Measurements from ENCODE around the gene GALNT10. TPM values are rescaled to one million over a fixed set of nuclear protein-coding genes. Genes with fewer than 3 reads are reported as not detected.

GALNT10 gene
- total and polyA plus RNA-seq, 2 experiments from 2014 or later, result 43.0 to 45.9 TPM

GRCh38 chr5:154217462-154217861 lies 26.9 kb downstream of the GALNT10 start:
- H3K9me3 ChIP-seq (ENCODE audit: low read depth), result no peaks in the 10 kb centered on the region
- no peaks in the 10 kb centered on the region for H3K79me2 ChIP-seq
- no peaks in the 10 kb centered on the region for H3K9me2 ChIP-seq (replicated peaks; ENCODE audit: insufficient read depth)
- H4K20me1 ChIP-seq (ENCODE audit: insufficient read depth, poor library complexity, severe bottlenecking), result no peaks in the 10 kb centered on the region
- no peak for DNase-seq (ENCODE audit: low spot score)
- TF ChIP-seq EZH2 (IDR thresholded peaks at IDR 0.05; ENCODE audit: borderline replicate concordance) (no peak), CTCF (IDR thresholded peaks at IDR 0.05; ENCODE audit: poor library complexity) (no peak), EZH2phosphoT487 (IDR thresholded peaks at IDR 0.05; ENCODE audit: low read depth, severe bottlenecking, unreplicated experiment) (no peak)
- 89% methylated on average over 4 of the region's 4 CpGs for WGBS (ENCODE audit: low lambda C conversion rate, missing lambda C conversion rate)
- peaks cover 9% of the 10 kb centered on the region for H3K4me1 ChIP-seq (ENCODE audit: insufficient read depth)
- H3K4me3 ChIP-seq, result no peak overlapping the region
- no peak overlapping the region for H2AFZ ChIP-seq
- no peaks in the 10 kb centered on the region for H3K36me3 ChIP-seq (replicated peaks; ENCODE audit: insufficient read depth, low read depth)
- H3K27me3 ChIP-seq, result no peaks in the 10 kb centered on the region
- no peak overlapping the region for H3K4me2 ChIP-seq
- no peak overlapping the region for H3K27ac ChIP-seq

- Histone ChIP-seq H3K9me2 (replicated peaks; ENCODE audit: insufficient read depth) (no peaks in the 10 kb centered on the region), H3K4me3 (no peak overlapping the region), H2AFZ (no peak overlapping the region), H4K20me1 (ENCODE audit: insufficient read depth, poor library complexity, severe bottlenecking) (no peaks in the 10 kb centered on the region), H3K4me1 (ENCODE audit: insufficient read depth) (peaks cover 9% of the 10 kb centered on the region), H3K36me3 (replicated peaks; ENCODE audit: insufficient read depth, low read depth) (no peaks in the 10 kb centered on the region), H3K27me3 (no peaks in the 10 kb centered on the region), H3K79me2 (no peaks in the 10 kb centered on the region), H3K4me2 (no peak overlapping the region), H3K27ac (no peak overlapping the region), H3K9me3 (ENCODE audit: low read depth) (no peaks in the 10 kb centered on the region)
- no peak for TF ChIP-seq CTCF (IDR thresholded peaks at IDR 0.05; ENCODE audit: poor library complexity)
- TF ChIP-seq EZH2phosphoT487 (IDR thresholded peaks at IDR 0.05; ENCODE audit: low read depth, severe bottlenecking, unreplicated experiment), result no peak
- no peak for TF ChIP-seq EZH2 (IDR thresholded peaks at IDR 0.05; ENCODE audit: borderline replicate concordance)
- WGBS (ENCODE audit: low lambda C conversion rate, missing lambda C conversion rate), result 95% methylated on average over 8 of the region's 8 CpGs
- DNase-seq (ENCODE audit: low spot score), result no peak
Observed at GRCh38 chr5:154218786-154219185, 28.3 kb downstream of the GALNT10 start.

DNA sequence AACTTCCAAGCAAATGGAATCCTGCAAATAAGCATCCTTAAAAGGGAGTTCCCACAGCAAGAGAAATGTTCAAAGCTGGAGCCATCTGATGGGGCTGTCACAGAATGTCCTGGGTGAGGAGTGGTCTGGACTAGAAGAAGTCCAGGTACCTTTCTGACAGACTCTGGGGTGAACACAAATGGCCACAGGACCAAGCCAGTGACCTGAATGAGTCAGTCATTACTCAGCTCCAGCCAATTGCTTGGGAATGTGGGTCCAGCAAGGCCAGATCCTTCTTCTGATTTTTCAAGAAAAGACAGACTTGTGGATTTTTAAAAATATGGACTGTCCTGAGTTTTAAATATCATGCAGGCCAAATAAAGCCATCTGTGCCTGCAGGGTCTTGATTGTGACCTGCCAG lies 30.1 kb downstream of the GALNT10 start:
- Histone ChIP-seq H3K9me2 (replicated peaks; ENCODE audit: insufficient read depth) (no peaks in the 10 kb centered on the region), H3K4me2 (no peak overlapping the region), H3K27me3 (no peaks in the 10 kb centered on the region), H3K9me3 (ENCODE audit: low read depth) (no peaks in the 10 kb centered on the region), H3K4me1 (ENCODE audit: insufficient read depth) (peaks cover 9% of the 10 kb centered on the region), H2AFZ (no peak overlapping the region), H3K4me3 (no peak overlapping the region), H3K27ac (no peak overlapping the region), H4K20me1 (ENCODE audit: insufficient read depth, poor library complexity, severe bottlenecking) (no peaks in the 10 kb centered on the region), H3K79me2 (no peaks in the 10 kb centered on the region), H3K36me3 (replicated peaks; ENCODE audit: insufficient read depth, low read depth) (no peaks in the 10 kb centered on the region)
- no peak for DNase-seq (ENCODE audit: low spot score)
- TF ChIP-seq CTCF (IDR thresholded peaks at IDR 0.05; ENCODE audit: poor library complexity) (no peak), EZH2 (IDR thresholded peaks at IDR 0.05; ENCODE audit: borderline replicate concordance) (no peak)

DNA sequence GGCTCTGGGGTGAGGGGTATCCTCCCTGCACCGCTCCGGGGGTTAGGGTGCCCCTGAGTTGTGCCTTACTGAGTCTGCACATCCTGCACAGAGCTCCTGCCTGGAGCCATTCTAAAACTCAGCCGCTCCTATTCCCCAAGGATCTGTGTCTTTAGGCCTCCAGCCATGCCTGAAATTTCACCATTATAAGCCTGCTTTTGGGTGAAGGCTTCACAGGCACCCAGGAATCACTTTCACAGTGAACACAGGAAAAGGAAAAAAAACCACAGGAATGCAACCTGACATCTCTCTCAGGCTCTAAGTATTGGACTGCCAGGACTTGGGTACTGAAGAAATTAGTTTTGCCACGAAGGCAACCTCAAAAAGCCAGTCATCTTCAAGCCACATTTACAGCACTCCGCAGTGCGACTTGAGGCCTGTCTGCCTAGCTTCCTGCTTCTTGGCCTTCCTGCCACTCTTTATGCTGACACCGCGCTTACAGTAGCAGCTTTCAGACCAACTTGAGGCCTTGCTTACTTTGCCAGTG lies 30.9 kb downstream of the GALNT10 start:
- WGBS (ENCODE audit: low lambda C conversion rate, missing lambda C conversion rate), result 67% methylated on average over 8 of the region's 8 CpGs
- H3K4me3 ChIP-seq, result no peak overlapping the region
- peaks cover 9% of the 10 kb centered on the region for H3K4me1 ChIP-seq (ENCODE audit: insufficient read depth)
- no peak overlapping the region for H2AFZ ChIP-seq
- H3K9me2 ChIP-seq (replicated peaks; ENCODE audit: insufficient read depth), result no peaks in the 10 kb centered on the region
- no peaks in the 10 kb centered on the region for H3K36me3 ChIP-seq (replicated peaks; ENCODE audit: insufficient read depth, low read depth)
- no peaks in the 10 kb centered on the region for H3K79me2 ChIP-seq
- TF ChIP-seq CTCF (IDR thresholded peaks at IDR 0.05; ENCODE audit: poor library complexity) (no peak), EZH2 (IDR thresholded peaks at IDR 0.05; ENCODE audit: borderline replicate concordance) (no peak), EZH2phosphoT487 (IDR thresholded peaks at IDR 0.05; ENCODE audit: low read depth, severe bottlenecking, unreplicated experiment) (no peak)
- peak; percentile 20 for DNase-seq (ENCODE audit: low spot score)
- H3K27me3 ChIP-seq, result no peaks in the 10 kb centered on the region
- peak overlapping the region; percentile 42 for H3K27ac ChIP-seq
- H3K4me2 ChIP-seq, result no peak overlapping the region
- no peaks in the 10 kb centered on the region for H3K9me3 ChIP-seq (ENCODE audit: low read depth)
- H4K20me1 ChIP-seq (ENCODE audit: insufficient read depth, poor library complexity, severe bottlenecking), result no peaks in the 10 kb centered on the region
